Keratinocyte (primary cell): Measurements from ENCODE around the gene DUSP28. TPM values are rescaled to one million over a fixed set of nuclear protein-coding genes. Genes with fewer than 3 reads are reported as not detected.

Experiments
- DNase-seq: peaks from one replicate; pipeline ENCODE4 v3.0.0-alpha.2; 2011; ENCODE audit warnings: low read depth, missing footprints, low spot score
- FAIRE-seq: peaks from 2 replicates; lab custom pipeline; 2011; peaks lifted over from hg19 to GRCh38; lab: Jason Lieb, UNC
- H2AFZ ChIP-seq: 2 replicates; pipeline ENCODE4 v1.6.0; 2012; ENCODE audit warnings: low read length, control low read depth, inconsistent platforms; ENCODE audit not compliant: control insufficient read depth
- H3K27ac ChIP-seq: 2 replicates; pipeline ENCODE4 v1.5.1; 2011; ENCODE audit warnings: low read length; ENCODE audit not compliant: control insufficient read depth, insufficient read depth
- H3K27me3 ChIP-seq: 3 replicates; pipeline ENCODE4 v1.6.0; 2011; ENCODE audit warnings: low read length; ENCODE audit not compliant: control insufficient read depth, insufficient read depth; ENCODE audit errors: extremely low read depth
- H3K36me3 ChIP-seq, 2 experiments: 2 replicates in 1 of 2; 3 replicates in 1 of 2; pipeline ENCODE4 v1.5.1; 2011; ENCODE audit warnings: low read length in 2 of 2, mild to moderate bottlenecking in 1 of 2; ENCODE audit not compliant: control insufficient read depth in 2 of 2, insufficient read depth in 2 of 2; ENCODE audit errors: extremely low read depth in 1 of 2
- H3K4me1 ChIP-seq: 3 replicates; pipeline ENCODE4 v1.5.1; 2011; ENCODE audit warnings: low read length; ENCODE audit not compliant: control insufficient read depth, insufficient read depth; ENCODE audit errors: extremely low read depth
- H3K4me2 ChIP-seq: 3 replicates; pipeline ENCODE4 v1.6.0; 2011; ENCODE audit warnings: low read depth, low read length; ENCODE audit not compliant: control insufficient read depth, insufficient read depth; ENCODE audit errors: extremely low read depth
- H3K4me3 ChIP-seq, 3 experiments: fragments of 200-600 bp in 1 of 3; sonication (generic) in 1 of 3; 2 replicates in 2 of 3; 3 replicates in 1 of 3; pipeline ENCODE4 v1.5.1; 2011 to 2016; ENCODE audit warnings: low read length in 3 of 3, mild to moderate bottlenecking in 3 of 3, control low read depth in 2 of 3, inconsistent platforms in 1 of 3, low read depth in 1 of 3, mixed read lengths in 1 of 3, mixed run types in 1 of 3, moderate library complexity in 1 of 3; ENCODE audit not compliant: control insufficient read depth in 2 of 3, insufficient read depth in 2 of 3; ENCODE audit errors: extremely low read depth in 1 of 3
- H3K79me2 ChIP-seq: 2 replicates; pipeline ENCODE4 v1.6.0; 2012; ENCODE audit warnings: low read length; ENCODE audit not compliant: control insufficient read depth, insufficient read depth
- H3K9ac ChIP-seq: 3 replicates; pipeline ENCODE4 v1.6.0; 2011; ENCODE audit warnings: low read length; ENCODE audit not compliant: control insufficient read depth, insufficient read depth; ENCODE audit errors: extremely low read depth
- H3K9me1 ChIP-seq: 3 replicates; pipeline ENCODE4 v1.6.0; 2011; ENCODE audit warnings: low read length; ENCODE audit not compliant: control insufficient read depth, insufficient read depth; ENCODE audit errors: extremely low read depth
- H3K9me3 ChIP-seq: 2 replicates; pipeline ENCODE4 v1.5.1; 2012; ENCODE audit warnings: low read depth, low read length; ENCODE audit not compliant: control insufficient read depth
- H4K20me1 ChIP-seq: 3 replicates; pipeline ENCODE4 v1.6.0; 2011; ENCODE audit warnings: low read length; ENCODE audit not compliant: control insufficient read depth, insufficient read depth; ENCODE audit errors: extremely low read depth
- EZH2 ChIP-seq: IDR thresholded peaks from one replicate; pipeline ENCODE4 v1.6.1; 2012; ENCODE audit warnings: inconsistent platforms, mild to moderate bottlenecking, low read length, moderate library complexity
- dilution Hi-C: fragments of 300-500 bp; cut with MboI; formaldehyde crosslinking; loops from one replicate; pipeline ENCODE4 v1.7.0; 2020; ENCODE audit warnings: low sequenced_read_pairs; ENCODE audit not compliant: extremely low pct_ligation_motif_present
- polyA plus RNA-seq, 5 experiments: library from polyadenylated mRNA; depleted of rRNA in 3 of 5; stranded (reverse) in 3 of 5; stranded (forward) in 1 of 5; unstranded in 1 of 5; fragments of >200 nt; gene quantifications; 1 replicate in 1 of 5; 2 replicates in 3 of 5; 3 replicates in 1 of 5; pipeline versions ENCODE4 v1.2.1 to v1.2.3, GENCODE V29; 2011 to 2012; ENCODE audit warnings: missing spikeins in 2 of 5, low read depth in 1 of 5, low replicate concordance in 1 of 5
- TF ChIP-seq, protein P1 (sequence below), 3 experiments: IDR thresholded peaks in 1 of 3; conservative IDR thresholded peaks in 1 of 3; optimal IDR thresholded peaks in 1 of 3; 2 replicates in 2 of 3; 3 replicates in 1 of 3; pipeline versions ENCODE3 to v1.5.1; 2011; ENCODE audit warnings: low read length in 3 of 3, mild to moderate bottlenecking in 3 of 3, moderate library complexity in 2 of 3, control low read depth in 1 of 3, inconsistent platforms in 1 of 3; ENCODE audit not compliant: insufficient read depth in 2 of 3; ENCODE audit errors: extremely low read depth in 1 of 3

Gene DUSP28
- polyA plus RNA-seq, 1 donor (not counting 4 experiments of a cell fraction or from before 2014, with no cell fraction given), result 4.4 TPM

DNA sequence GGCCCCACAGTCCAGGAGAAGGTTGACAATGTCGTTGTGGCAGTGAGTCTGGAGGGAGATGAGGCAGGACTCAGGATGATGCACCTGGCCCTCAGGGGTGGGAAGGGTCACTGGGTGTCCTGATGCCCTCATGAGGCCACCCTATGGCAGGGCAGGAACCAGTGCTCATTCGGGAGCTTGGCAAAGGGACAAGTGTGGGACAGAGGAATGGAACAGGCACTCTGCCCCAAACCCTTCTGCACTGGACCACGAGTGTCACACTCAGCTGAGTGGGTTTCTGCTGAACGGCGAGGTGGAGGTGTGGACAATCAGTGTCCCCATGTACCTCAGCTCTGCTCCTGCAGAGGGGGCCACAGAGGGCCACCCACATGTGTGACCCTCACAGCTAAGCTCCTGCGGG is 34.4 kb upstream of the DUSP28 start:
- H3K36me3 ChIP-seq, result peaks cover 2 to 4% of the 10 kb centered on the region in 2 experiments
- no peak for FAIRE-seq

GRCh38 chr2:240526521-240526920 is 33.6 kb upstream of the DUSP28 start:
- Histone ChIP-seq H2AFZ (no peak overlapping the region), H3K27ac (no peak overlapping the region), H3K36me3 (peaks cover 2 to 4% of the 10 kb centered on the region in 2 experiments), H3K4me2 (no peak overlapping the region), H3K79me2 (no peaks in the 10 kb centered on the region), H3K9me3 (peaks cover 11% of the 10 kb centered on the region), H3K9ac (no peak overlapping the region), H3K27me3 (no peaks in the 10 kb centered on the region), H3K9me1 (no peaks in the 10 kb centered on the region), H3K4me3 (no peak overlapping the region), H3K4me1 (no peaks in the 10 kb centered on the region), H4K20me1 (no peaks in the 10 kb centered on the region)
- DNase-seq, result no peak
- dilution Hi-C loops, result no loop called here
- FAIRE-seq, result no peak
- no peak for TF ChIP-seq EZH2
- TF ChIP-seq, protein P1, sequence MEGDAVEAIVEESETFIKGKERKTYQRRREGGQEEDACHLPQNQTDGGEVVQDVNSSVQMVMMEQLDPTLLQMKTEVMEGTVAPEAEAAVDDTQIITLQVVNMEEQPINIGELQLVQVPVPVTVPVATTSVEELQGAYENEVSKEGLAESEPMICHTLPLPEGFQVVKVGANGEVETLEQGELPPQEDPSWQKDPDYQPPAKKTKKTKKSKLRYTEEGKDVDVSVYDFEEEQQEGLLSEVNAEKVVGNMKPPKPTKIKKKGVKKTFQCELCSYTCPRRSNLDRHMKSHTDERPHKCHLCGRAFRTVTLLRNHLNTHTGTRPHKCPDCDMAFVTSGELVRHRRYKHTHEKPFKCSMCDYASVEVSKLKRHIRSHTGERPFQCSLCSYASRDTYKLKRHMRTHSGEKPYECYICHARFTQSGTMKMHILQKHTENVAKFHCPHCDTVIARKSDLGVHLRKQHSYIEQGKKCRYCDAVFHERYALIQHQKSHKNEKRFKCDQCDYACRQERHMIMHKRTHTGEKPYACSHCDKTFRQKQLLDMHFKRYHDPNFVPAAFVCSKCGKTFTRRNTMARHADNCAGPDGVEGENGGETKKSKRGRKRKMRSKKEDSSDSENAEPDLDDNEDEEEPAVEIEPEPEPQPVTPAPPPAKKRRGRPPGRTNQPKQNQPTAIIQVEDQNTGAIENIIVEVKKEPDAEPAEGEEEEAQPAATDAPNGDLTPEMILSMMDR (optimal IDR thresholded peaks at IDR 0.05 in 1 of 3, IDR thresholded peaks at IDR 0.05 in 1 of 3, conservative IDR thresholded peaks at IDR 0.05 in 1 of 3; ENCODE audit: extremely low read depth in 1 of 3, insufficient read depth in 2 of 3, low read length in 3 of 3), result no peak

More for the DNA sequence above, 34.4 kb upstream of the DUSP28 start:
- H3K9me3 ChIP-seq, result peaks cover 11% of the 10 kb centered on the region
- no peak for TF ChIP-seq EZH2
- TF ChIP-seq, protein P1 (optimal IDR thresholded peaks at IDR 0.05 in 1 of 3, IDR thresholded peaks at IDR 0.05 in 1 of 3, conservative IDR thresholded peaks at IDR 0.05 in 1 of 3; ENCODE audit: extremely low read depth in 1 of 3, insufficient read depth in 2 of 3, low read length in 3 of 3), result no peak
- no peaks in the 10 kb centered on the region for H4K20me1 ChIP-seq
- H3K27me3 ChIP-seq, result no peaks in the 10 kb centered on the region
- no peak overlapping the region for H3K4me3 ChIP-seq
- no peak overlapping the region for H3K27ac ChIP-seq
- H3K79me2 ChIP-seq, result no peaks in the 10 kb centered on the region
- H3K9me1 ChIP-seq, result no peaks in the 10 kb centered on the region
- H3K9ac ChIP-seq, result no peak overlapping the region
- H3K4me1 ChIP-seq, result no peaks in the 10 kb centered on the region
- no peak overlapping the region for H2AFZ ChIP-seq
- dilution Hi-C loops, result no loop called here
- DNase-seq, result no peak
- H3K4me2 ChIP-seq, result no peak overlapping the region
